ENCODE data around the gene ACOXL. TPM values are rescaled to one million over a fixed set of nuclear protein-coding genes. Genes with fewer than 3 reads are reported as not detected.

ACOXL gene
- total RNA-seq, 2 donors from 2014 or later, result 0.52 TPM; not detected in 1

DNA sequence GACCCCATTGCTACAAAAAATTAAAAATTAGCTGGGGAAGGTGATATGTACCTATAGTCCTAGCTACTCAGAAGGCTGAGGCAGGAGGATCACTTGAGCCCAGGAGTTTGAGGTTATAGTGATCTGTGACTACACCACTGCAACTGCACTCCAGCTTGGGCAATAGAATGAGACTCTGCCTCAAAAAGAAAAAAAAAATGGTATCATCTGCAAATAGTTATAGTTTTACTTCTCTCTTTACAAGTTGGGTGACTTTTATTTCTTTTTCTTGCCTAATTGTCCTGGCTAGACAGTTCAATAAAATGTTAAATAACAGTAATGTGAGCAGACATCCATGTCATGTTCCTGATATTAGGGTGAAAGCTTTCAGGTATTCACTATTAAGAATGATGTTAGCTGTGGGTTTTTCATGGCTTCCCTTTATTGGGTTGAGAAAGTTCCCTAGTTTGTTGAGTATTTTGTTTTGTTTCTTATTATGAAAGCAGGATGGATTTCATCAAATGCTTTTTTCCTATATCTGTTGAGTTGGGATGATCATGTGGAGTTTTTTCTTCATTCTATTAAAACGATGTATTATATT, 24.9 kb upstream of the ACOXL start:
- DNase-seq (no peak), ATAC-seq (no peak)
- Histone ChIP-seq H3K36me3 (replicated peaks in 1 of 2; ENCODE audit: insufficient read depth in 1 of 2, low read depth in 2 of 2) (no peaks in the 10 kb centered on the region), H3K4me1 (no peaks in the 10 kb centered on the region), H3K4me3 (no peak overlapping the region), H3K9me3 (no peaks in the 10 kb centered on the region), H3K27me3 (no peaks in the 10 kb centered on the region), H3K27ac (no peak overlapping the region)
- intact Hi-C loops (cut with DNase I), result no loop called here
- TF ChIP-seq, protein P1, sequence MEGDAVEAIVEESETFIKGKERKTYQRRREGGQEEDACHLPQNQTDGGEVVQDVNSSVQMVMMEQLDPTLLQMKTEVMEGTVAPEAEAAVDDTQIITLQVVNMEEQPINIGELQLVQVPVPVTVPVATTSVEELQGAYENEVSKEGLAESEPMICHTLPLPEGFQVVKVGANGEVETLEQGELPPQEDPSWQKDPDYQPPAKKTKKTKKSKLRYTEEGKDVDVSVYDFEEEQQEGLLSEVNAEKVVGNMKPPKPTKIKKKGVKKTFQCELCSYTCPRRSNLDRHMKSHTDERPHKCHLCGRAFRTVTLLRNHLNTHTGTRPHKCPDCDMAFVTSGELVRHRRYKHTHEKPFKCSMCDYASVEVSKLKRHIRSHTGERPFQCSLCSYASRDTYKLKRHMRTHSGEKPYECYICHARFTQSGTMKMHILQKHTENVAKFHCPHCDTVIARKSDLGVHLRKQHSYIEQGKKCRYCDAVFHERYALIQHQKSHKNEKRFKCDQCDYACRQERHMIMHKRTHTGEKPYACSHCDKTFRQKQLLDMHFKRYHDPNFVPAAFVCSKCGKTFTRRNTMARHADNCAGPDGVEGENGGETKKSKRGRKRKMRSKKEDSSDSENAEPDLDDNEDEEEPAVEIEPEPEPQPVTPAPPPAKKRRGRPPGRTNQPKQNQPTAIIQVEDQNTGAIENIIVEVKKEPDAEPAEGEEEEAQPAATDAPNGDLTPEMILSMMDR (IDR thresholded peaks at IDR 0.05), result no peak
- TF ChIP-seq POLR2A (IDR thresholded peaks at IDR 0.05), result no peak
- WGBS, 2 donors, result 43 to 65% methylated on average over 1 of the region's 1 CpG

DNA sequence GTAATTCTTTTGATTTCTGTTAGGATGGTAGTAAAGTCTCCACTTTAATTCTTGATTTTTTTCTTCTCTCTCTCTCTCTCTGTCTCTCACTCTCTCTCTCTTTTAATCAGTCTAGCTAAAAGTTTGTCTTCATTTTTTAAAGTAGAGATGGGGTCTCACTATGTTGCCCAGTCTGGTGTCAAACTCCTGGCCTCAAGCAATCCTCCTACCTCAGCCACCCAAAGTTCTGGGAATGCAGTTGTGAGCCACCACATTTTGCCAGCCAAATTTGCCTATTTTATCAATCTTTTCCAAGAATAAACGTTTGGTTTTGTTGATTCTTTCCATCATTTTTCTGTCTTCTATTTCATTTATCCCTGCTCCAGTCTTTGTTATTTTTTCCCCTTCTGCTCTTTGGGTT, 23.9 kb upstream of the ACOXL start:
- Histone ChIP-seq H3K36me3 (replicated peaks in 1 of 2; ENCODE audit: insufficient read depth in 1 of 2, low read depth in 2 of 2) (no peaks in the 10 kb centered on the region), H3K4me3 (no peak overlapping the region), H3K27ac (no peak overlapping the region), H3K4me1 (no peaks in the 10 kb centered on the region), H3K9me3 (no peaks in the 10 kb centered on the region), H3K27me3 (no peaks in the 10 kb centered on the region)
- DNase-seq, result no peak
- no peak for ATAC-seq
- WGBS, 2 donors, result 4 to 11% methylated on average over 1 of the region's 1 CpG
- TF ChIP-seq, protein P1 (IDR thresholded peaks at IDR 0.05), result no peak
- no peak for TF ChIP-seq POLR2A (IDR thresholded peaks at IDR 0.05)
- intact Hi-C loops (cut with DNase I), result no loop called here

DNA sequence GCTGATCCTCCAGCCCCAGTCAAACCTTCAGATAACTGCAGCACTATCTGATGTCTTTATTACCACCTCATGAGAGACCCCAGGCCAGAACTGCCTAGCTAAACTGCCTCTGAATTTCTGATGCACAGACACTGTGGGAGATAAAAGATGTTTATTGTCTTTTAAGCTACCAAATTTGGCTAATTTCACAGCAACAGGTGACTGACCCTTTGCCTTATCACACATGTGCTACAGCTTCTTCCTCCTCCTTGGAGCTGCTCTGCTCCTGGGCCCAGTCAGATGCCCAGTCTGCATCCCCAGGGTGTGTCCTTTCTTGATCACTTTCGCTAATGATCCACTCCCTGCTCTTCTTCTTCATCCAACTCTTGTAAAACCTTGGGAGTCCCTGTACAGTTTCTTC, 19.6 kb upstream of the ACOXL start:
- intact Hi-C loops (cut with DNase I), result no loop called here
- no peaks in the 10 kb centered on the region for H3K27me3 ChIP-seq
- no peak for TF ChIP-seq POLR2A (IDR thresholded peaks at IDR 0.05)
- TF ChIP-seq, protein P1 (IDR thresholded peaks at IDR 0.05), result no peak
- DNase-seq (no peak), ATAC-seq (no peak)
- no peak overlapping the region for H3K27ac ChIP-seq
- H3K4me1 ChIP-seq, result no peaks in the 10 kb centered on the region
- WGBS, 2 donors, result 67 to 91% methylated on average over 1 of the region's 1 CpG
- H3K36me3 ChIP-seq (replicated peaks in 1 of 2; ENCODE audit: insufficient read depth in 1 of 2, low read depth in 2 of 2), result no peaks in the 10 kb centered on the region
- H3K9me3 ChIP-seq, result no peaks in the 10 kb centered on the region
- no peak overlapping the region for H3K4me3 ChIP-seq

DNA sequence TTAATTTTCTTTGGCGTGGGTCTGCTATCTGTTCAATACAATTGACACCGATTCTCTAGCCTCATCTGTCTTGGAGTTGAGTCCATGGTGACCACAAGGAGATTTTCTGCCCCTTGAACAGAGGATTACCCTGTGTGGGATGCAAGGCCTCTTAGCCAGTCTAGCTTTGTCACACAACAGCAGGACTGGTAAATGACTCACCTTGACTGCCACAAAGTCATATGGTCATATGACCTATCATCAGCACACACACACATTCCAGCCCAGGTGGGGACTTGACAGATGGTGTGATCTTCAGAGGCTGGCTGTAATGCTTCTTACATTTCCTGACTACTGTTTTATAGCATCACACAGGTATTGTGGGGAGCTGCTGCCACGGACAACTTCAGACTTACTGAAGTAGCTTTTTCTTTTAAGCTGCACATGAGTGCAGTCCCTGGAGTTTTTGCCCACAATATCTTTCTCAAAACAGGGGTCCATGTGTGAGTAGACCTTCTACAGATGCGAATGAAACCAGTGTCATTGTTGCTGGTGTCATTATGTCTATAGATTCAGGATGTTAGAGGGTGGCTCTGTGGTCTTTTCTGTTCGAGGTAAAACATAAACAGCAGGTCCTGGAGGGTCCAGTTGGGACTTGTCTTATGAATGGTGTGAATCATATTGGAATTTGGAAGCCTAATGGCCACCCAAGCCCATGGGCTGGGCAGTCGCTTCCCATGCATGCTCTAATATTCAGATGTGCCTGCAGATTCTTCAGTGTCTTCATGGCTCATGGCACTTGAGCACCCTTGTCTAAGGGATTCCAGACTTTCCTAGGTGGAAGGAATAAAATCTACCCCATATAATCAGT, 18.6 kb upstream of the ACOXL start:
- Histone ChIP-seq H3K4me1 (no peaks in the 10 kb centered on the region), H3K36me3 (replicated peaks in 1 of 2; ENCODE audit: insufficient read depth in 1 of 2, low read depth in 2 of 2) (no peaks in the 10 kb centered on the region), H3K27me3 (no peaks in the 10 kb centered on the region), H3K4me3 (no peak overlapping the region), H3K9me3 (no peaks in the 10 kb centered on the region), H3K27ac (no peak overlapping the region)
- intact Hi-C loops (cut with DNase I), result no loop called here
- WGBS, 2 donors, result 71 to 85% methylated on average over 5 to 6 of the region's 6 CpGs
- DNase-seq, result no peak
- TF ChIP-seq POLR2A (IDR thresholded peaks at IDR 0.05), result no peak
- TF ChIP-seq, protein P1 (IDR thresholded peaks at IDR 0.05), result no peak
- no peak for ATAC-seq

Data from body of pancreas (tissue), 4 donors.